Measurements from ENCODE around the gene CTNNA2.

CTNNA2 gene

DNA sequence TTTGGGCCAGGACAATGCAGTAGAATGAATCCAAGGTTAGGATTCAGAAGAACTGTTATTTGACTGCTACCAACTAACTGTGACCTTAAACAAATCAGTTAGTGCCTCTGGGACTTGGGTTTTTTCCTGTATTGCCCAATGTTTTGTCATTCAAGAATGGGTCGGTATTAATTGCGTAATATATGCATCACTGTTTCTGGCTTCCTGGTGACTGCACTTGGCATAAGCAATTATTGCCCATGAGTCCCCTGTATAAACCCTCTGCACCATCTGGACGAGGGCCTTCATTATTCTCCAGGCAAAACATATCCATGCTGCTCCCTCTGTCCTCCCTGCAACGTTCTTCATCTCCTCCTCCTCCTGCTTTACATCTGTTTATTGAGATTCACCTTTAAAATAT is 1047.5 kb downstream of the CTNNA2 start:
- H3K9me3 ChIP-seq (ENCODE audit: control insufficient read depth, low read depth, low read length), result no peaks in the 10 kb centered on the region

DNA sequence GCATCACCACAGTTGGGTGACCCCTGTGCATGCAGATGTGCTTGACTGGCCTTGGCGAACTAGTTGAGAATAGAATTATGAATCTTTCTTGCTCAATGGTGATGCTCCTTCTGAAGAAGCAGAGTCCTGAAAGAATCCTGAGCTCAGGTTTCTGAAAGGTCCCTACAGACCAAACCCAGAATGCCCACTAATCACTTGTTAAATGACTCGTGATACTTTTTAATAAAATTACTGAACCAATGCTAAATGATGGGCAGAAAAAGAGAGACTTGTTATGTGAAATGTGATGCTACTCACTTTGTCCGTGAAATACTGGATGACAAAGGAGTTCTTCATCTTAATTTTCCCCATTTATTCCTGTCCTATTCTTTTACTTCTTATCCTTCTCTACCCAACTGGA is 1055.2 kb downstream of the CTNNA2 start:
- H3K4me1 ChIP-seq (ENCODE audit: control insufficient read depth, low read depth, low read length), result no peaks in the 10 kb centered on the region
- no peak overlapping the region for H3K9ac ChIP-seq (ENCODE audit: low read length)
- no peak overlapping the region for H3K4me3 ChIP-seq (ENCODE audit: low read length)
- no peak overlapping the region for H3K27ac ChIP-seq (ENCODE audit: low read length)
- no peaks in the 10 kb centered on the region for H3K27me3 ChIP-seq (ENCODE audit: control insufficient read depth, insufficient read depth, low read length)
- H3K9me3 ChIP-seq (ENCODE audit: control insufficient read depth, low read depth, low read length), result no peaks in the 10 kb centered on the region
- H3K36me3 ChIP-seq (ENCODE audit: control insufficient read depth, low read depth, low read length), result no peaks in the 10 kb centered on the region

More for the DNA sequence above, 1047.5 kb downstream of the CTNNA2 start:
- Histone ChIP-seq H3K9ac (ENCODE audit: low read length) (no peak overlapping the region), H3K4me1 (ENCODE audit: control insufficient read depth, low read depth, low read length) (no peaks in the 10 kb centered on the region), H3K36me3 (ENCODE audit: control insufficient read depth, low read depth, low read length) (no peaks in the 10 kb centered on the region), H3K4me3 (ENCODE audit: low read length) (no peak overlapping the region), H3K27ac (ENCODE audit: low read length) (no peak overlapping the region), H3K27me3 (ENCODE audit: control insufficient read depth, insufficient read depth, low read length) (no peaks in the 10 kb centered on the region)

DNA sequence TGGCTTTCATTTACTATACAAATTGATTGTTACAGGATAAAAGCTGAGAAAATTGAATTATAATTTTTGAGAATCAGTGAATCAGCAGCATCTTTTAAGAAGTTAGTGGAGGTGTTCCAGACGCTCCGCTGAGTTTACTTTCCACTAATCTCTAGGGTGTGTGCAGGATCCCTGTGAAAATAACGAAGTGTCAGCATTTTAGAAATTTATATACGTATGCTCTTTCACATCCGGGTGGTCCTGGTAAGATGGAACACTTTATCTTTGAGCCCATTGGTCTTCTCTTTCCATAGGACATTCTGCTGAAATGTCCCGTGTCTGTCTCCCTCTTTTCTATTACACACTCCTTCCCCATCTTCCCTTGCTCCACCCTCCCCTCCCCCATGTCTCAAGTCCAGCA is 1060.3 kb downstream of the CTNNA2 start:
- no peak overlapping the region for H3K4me3 ChIP-seq (ENCODE audit: low read length)
- no peak overlapping the region for H3K27ac ChIP-seq (ENCODE audit: low read length)
- no peaks in the 10 kb centered on the region for H3K36me3 ChIP-seq (ENCODE audit: control insufficient read depth, low read depth, low read length)
- H3K9me3 ChIP-seq (ENCODE audit: control insufficient read depth, low read depth, low read length), result no peaks in the 10 kb centered on the region
- H3K9ac ChIP-seq (ENCODE audit: low read length), result no peak overlapping the region
- H3K4me1 ChIP-seq (ENCODE audit: control insufficient read depth, low read depth, low read length), result no peaks in the 10 kb centered on the region
- H3K27me3 ChIP-seq (ENCODE audit: control insufficient read depth, insufficient read depth, low read length), result no peaks in the 10 kb centered on the region

DNA sequence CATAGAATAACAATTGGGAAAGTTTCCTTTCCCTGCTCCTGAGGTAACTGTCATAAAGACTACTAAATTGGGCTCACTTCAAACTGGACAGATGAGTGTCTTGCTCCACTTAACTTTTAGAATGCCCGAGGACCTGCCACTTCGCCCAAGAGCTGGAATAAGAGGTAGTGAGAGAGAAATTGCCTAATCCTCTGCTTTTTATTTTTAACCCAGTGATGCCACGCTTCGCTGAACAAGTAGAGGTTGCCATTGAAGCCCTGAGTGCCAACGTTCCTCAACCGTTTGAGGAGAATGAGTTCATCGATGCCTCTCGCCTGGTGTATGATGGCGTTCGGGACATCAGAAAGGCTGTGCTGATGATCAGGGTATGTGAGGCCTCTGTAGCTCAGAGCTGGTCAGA is 1061.1 kb downstream of the CTNNA2 start:
- Histone ChIP-seq H3K4me1 (ENCODE audit: control insufficient read depth, low read depth, low read length) (no peaks in the 10 kb centered on the region), H3K9me3 (ENCODE audit: control insufficient read depth, low read depth, low read length) (no peaks in the 10 kb centered on the region), H3K27ac (ENCODE audit: low read length) (no peak overlapping the region)

DNA sequence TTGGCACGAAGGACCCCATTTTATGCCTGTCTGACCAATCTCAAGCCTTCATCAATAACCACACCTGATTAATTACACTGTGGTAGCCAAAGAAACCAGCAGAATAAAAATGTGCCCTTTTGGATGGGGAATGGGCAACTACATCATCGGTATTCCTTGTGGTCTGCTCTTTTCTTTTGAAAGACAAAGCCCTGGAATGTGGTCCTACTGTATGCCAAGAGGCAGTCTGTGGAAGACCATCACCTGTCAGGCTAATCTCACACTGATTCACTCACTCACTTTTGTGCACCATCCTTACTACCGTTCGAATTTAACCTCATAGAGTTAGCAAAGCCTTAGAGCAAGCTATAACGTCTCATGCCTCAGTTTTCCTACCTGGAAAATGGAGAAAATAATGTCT is 1066.9 kb downstream of the CTNNA2 start:
- no peaks in the 10 kb centered on the region for H3K9me3 ChIP-seq (ENCODE audit: control insufficient read depth, low read depth, low read length)
- no peak overlapping the region for H3K4me3 ChIP-seq (ENCODE audit: low read length)
- no peak overlapping the region for H3K27ac ChIP-seq (ENCODE audit: low read length)
- no peaks in the 10 kb centered on the region for H3K36me3 ChIP-seq (ENCODE audit: control insufficient read depth, low read depth, low read length)
- no peak overlapping the region for H3K9ac ChIP-seq (ENCODE audit: low read length)
- peaks cover 2% of the 10 kb centered on the region for H3K4me1 ChIP-seq (ENCODE audit: control insufficient read depth, low read depth, low read length)
- no peaks in the 10 kb centered on the region for H3K27me3 ChIP-seq (ENCODE audit: control insufficient read depth, insufficient read depth, low read length)

More for the DNA sequence above, 1061.1 kb downstream of the CTNNA2 start:
- no peak overlapping the region for H3K9ac ChIP-seq (ENCODE audit: low read length)
- no peak overlapping the region for H3K4me3 ChIP-seq (ENCODE audit: low read length)
- no peaks in the 10 kb centered on the region for H3K27me3 ChIP-seq (ENCODE audit: control insufficient read depth, insufficient read depth, low read length)
- no peaks in the 10 kb centered on the region for H3K36me3 ChIP-seq (ENCODE audit: control insufficient read depth, low read depth, low read length)

DNA sequence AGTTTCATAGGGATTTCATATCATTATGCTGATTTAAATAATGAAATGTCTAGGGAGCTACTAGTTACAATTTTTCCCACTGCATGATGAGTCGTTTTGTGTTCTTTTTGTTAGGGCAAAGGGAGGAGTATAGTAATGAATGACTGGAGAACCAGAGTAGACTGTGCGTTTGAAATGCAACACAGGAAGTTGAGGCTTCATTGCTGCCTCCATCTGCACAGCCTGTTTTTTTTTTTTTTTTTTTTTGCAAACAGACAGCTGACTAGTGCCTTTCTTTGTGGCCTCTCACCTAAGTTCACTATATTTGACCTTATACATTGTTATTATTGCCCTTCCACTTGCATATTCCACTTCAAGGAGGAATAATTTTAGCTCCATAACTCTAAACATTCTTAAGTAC is 1078.4 kb downstream of the CTNNA2 start:
- Histone ChIP-seq H3K4me1 (ENCODE audit: control insufficient read depth, low read depth, low read length) (no peaks in the 10 kb centered on the region), H3K27me3 (ENCODE audit: control insufficient read depth, insufficient read depth, low read length) (no peaks in the 10 kb centered on the region), H3K36me3 (ENCODE audit: control insufficient read depth, low read depth, low read length) (no peaks in the 10 kb centered on the region), H3K9me3 (ENCODE audit: control insufficient read depth, low read depth, low read length) (no peaks in the 10 kb centered on the region), H3K27ac (ENCODE audit: low read length) (no peak overlapping the region), H3K4me3 (ENCODE audit: low read length) (no peak overlapping the region), H3K9ac (ENCODE audit: low read length) (no peak overlapping the region)

DNA sequence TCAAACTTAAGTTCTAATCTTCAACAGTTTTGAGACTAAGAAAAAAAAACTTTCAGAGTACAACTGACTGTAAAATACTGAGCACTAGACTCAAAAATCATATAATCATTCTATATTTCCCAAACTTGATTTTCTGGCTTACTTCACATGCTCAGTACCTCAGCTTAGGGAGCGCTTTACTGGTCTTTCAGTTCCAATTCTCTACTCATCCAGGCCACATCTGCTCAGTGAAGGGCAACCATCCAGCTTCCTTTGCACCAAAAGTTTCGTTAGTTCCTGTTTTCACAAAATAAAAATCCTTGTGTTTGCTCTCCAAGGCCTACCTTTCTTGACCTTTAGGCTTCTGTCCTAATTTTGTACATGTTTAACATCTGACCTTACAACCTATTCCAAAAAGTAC is 1079.3 kb downstream of the CTNNA2 start:
- Histone ChIP-seq H3K36me3 (ENCODE audit: control insufficient read depth, low read depth, low read length) (no peaks in the 10 kb centered on the region), H3K4me1 (ENCODE audit: control insufficient read depth, low read depth, low read length) (no peaks in the 10 kb centered on the region), H3K9ac (ENCODE audit: low read length) (no peak overlapping the region), H3K27ac (ENCODE audit: low read length) (no peak overlapping the region), H3K27me3 (ENCODE audit: control insufficient read depth, insufficient read depth, low read length) (no peaks in the 10 kb centered on the region), H3K4me3 (ENCODE audit: low read length) (no peak overlapping the region), H3K9me3 (ENCODE audit: control insufficient read depth, low read depth, low read length) (no peaks in the 10 kb centered on the region)

DNA sequence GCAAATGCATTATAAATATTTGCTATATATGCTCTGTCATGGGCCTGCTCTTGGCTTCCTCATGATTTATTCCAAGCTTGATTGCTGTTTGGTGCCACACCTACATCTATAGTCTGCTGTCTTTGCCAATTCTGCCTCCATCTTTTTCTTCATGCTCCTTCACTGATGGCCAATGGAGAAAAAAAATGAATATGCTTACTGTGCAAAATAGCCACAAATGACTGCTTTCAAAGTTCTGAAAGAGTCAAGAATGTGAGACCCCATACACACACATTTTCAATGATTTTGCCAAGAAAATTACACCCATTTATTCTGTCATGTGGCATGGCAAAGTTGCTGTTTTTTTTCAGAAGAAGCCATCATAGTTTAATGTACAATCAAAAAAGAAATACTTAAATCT is 1097.3 kb downstream of the CTNNA2 start:
- Histone ChIP-seq H3K27me3 (ENCODE audit: control insufficient read depth, insufficient read depth, low read length) (no peaks in the 10 kb centered on the region), H3K4me3 (ENCODE audit: low read length) (no peak overlapping the region), H3K27ac (ENCODE audit: low read length) (no peak overlapping the region), H3K9ac (ENCODE audit: low read length) (no peak overlapping the region), H3K36me3 (ENCODE audit: control insufficient read depth, low read depth, low read length) (no peaks in the 10 kb centered on the region), H3K4me1 (ENCODE audit: control insufficient read depth, low read depth, low read length) (no peaks in the 10 kb centered on the region), H3K9me3 (ENCODE audit: control insufficient read depth, low read depth, low read length) (no peaks in the 10 kb centered on the region)

DNA sequence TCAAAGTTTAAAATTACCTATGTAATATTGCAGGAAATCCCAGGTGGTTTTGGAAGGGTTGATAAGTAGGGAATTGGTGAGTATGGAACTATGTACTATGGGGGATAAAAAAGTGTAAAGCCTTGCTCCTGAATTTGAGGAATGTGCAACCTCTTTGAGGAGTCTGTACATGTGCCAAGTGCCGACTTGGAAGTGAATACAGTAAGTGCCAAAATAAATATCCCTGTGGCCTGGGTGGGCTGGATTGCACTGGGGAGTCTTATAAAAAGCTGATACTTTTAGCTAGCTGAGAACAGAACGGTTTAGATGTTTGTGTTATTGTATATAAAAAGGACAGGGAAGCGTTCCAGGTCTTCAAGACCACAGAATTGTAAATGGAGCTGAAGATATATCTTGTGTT is 1108.8 kb downstream of the CTNNA2 start:
- Histone ChIP-seq H3K36me3 (ENCODE audit: control insufficient read depth, low read depth, low read length) (no peaks in the 10 kb centered on the region), H3K4me3 (ENCODE audit: low read length) (no peak overlapping the region), H3K9me3 (ENCODE audit: control insufficient read depth, low read depth, low read length) (no peaks in the 10 kb centered on the region), H3K27ac (ENCODE audit: low read length) (no peak overlapping the region), H3K27me3 (ENCODE audit: control insufficient read depth, insufficient read depth, low read length) (no peaks in the 10 kb centered on the region), H3K9ac (ENCODE audit: low read length) (no peak overlapping the region), H3K4me1 (ENCODE audit: control insufficient read depth, low read depth, low read length) (no peaks in the 10 kb centered on the region)

DNA sequence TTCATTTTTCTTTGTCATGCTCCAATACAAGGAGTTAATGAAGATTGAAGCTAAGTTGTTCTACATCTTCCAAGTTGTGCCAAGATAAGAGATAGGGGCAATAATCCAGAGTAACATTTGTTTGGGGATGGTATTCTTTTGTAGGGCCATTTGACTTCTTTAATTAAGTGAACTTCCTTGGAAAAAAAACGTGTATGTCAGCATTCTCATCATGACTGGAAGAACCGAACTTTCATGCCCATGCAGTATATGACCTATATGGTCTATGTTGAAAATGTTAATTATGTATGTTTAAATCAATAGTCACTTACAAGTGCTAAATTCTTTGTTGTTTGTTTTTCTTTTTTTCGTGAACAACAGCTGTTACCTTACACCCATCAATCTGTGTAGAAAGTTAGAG is 1111.2 kb downstream of the CTNNA2 start:
- no peak overlapping the region for H3K27ac ChIP-seq (ENCODE audit: low read length)
- H3K4me3 ChIP-seq (ENCODE audit: low read length), result no peak overlapping the region
- H3K9me3 ChIP-seq (ENCODE audit: control insufficient read depth, low read depth, low read length), result no peaks in the 10 kb centered on the region
- no peaks in the 10 kb centered on the region for H3K27me3 ChIP-seq (ENCODE audit: control insufficient read depth, insufficient read depth, low read length)
- H3K36me3 ChIP-seq (ENCODE audit: control insufficient read depth, low read depth, low read length), result no peaks in the 10 kb centered on the region
- H3K4me1 ChIP-seq (ENCODE audit: control insufficient read depth, low read depth, low read length), result no peaks in the 10 kb centered on the region
- H3K9ac ChIP-seq (ENCODE audit: low read length), result no peak overlapping the region

DNA sequence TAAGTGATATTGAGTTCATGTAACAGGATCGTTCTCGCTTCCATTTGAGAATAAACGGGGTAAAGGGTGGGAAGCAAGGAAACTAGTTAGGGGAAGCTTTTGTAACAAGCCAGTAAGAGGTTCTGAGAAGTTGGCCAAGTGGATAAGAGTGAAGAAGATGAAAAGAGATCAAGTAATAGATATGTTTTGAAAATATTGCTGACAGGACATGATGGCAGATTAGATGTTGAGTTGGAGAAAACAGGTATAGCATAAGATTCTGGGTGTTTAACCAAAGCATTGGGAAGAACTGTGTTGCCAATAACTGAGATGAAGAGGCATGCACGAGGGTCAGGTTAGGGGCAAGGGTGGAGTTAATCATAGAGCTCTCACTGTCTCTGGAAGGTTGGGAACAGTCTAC is 1121.7 kb downstream of the CTNNA2 start:
- no peaks in the 10 kb centered on the region for H3K9me3 ChIP-seq (ENCODE audit: control insufficient read depth, low read depth, low read length)
- no peak overlapping the region for H3K9ac ChIP-seq (ENCODE audit: low read length)
- no peaks in the 10 kb centered on the region for H3K36me3 ChIP-seq (ENCODE audit: control insufficient read depth, low read depth, low read length)
- no peak overlapping the region for H3K27ac ChIP-seq (ENCODE audit: low read length)
- no peak overlapping the region for H3K4me3 ChIP-seq (ENCODE audit: low read length)
- H3K27me3 ChIP-seq (ENCODE audit: control insufficient read depth, insufficient read depth, low read length), result no peaks in the 10 kb centered on the region
- no peaks in the 10 kb centered on the region for H3K4me1 ChIP-seq (ENCODE audit: control insufficient read depth, low read depth, low read length)

DNA sequence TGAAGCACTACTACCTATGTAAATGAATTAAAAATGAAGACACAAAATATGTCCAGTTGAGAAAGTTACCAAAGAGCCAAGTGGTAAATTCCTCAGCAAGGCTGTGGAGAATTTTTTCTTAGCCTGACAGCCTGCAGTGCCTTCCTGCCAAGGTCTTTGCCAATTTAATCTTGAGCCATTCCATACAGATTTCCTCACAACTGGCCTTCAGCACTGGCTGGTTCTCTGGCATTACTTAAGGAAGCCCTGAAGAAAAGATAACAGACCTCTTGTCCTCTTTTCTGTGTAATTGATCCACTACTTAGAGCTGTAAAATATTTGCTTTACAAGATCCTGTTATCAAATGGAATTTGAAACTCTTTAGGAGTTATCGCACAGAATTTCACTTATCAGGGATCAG is 1125.9 kb downstream of the CTNNA2 start:
- H3K4me3 ChIP-seq (ENCODE audit: low read length), result no peak overlapping the region
- no peak overlapping the region for H3K27ac ChIP-seq (ENCODE audit: low read length)
- H3K36me3 ChIP-seq (ENCODE audit: control insufficient read depth, low read depth, low read length), result no peaks in the 10 kb centered on the region
- H3K9me3 ChIP-seq (ENCODE audit: control insufficient read depth, low read depth, low read length), result no peaks in the 10 kb centered on the region
- no peaks in the 10 kb centered on the region for H3K4me1 ChIP-seq (ENCODE audit: control insufficient read depth, low read depth, low read length)
- H3K27me3 ChIP-seq (ENCODE audit: control insufficient read depth, insufficient read depth, low read length), result no peaks in the 10 kb centered on the region
- no peak overlapping the region for H3K9ac ChIP-seq (ENCODE audit: low read length)
